Esophagus muscularis mucosa (tissue), 4 donors: Measurements from ENCODE around the gene TSPAN31. TPM values are rescaled to one million over a fixed set of nuclear protein-coding genes. Genes with fewer than 3 reads are reported as not detected.

Source experiments
- DNase-seq: peaks from one replicate; pipeline ENCODE4 v3.0.0-alpha.2; 2017; ENCODE audit errors: extremely low spot score
- H3K27ac ChIP-seq, 4 donors: fragments of 200-600 bp; sonication (generic); replicated peaks in 1 of 4; 1 replicate in 3 of 4; 2 replicates in 1 of 4; pipeline ENCODE4 v1.5.1; 2016 to 2019; ENCODE audit warnings: mild to moderate bottlenecking in 1 of 4
- H3K27me3 ChIP-seq, 4 donors: fragments of 200-600 bp; sonication (generic); one replicate each; pipeline versions ENCODE4 v1.5.1 to v1.6.0; 2016 to 2019
- H3K36me3 ChIP-seq, 4 donors: fragments of 200-600 bp; sonication (generic); one replicate each; pipeline ENCODE4 v1.5.1; 2016 to 2019
- H3K4me1 ChIP-seq, 4 donors: fragments of 200-600 bp; sonication (generic); one replicate each; pipeline ENCODE4 v1.5.1; 2016 to 2019
- H3K4me3 ChIP-seq, 4 donors: fragments of 200-600 bp; sonication (generic); 1 replicate in 2 of 4; 2 replicates in 2 of 4; pipeline ENCODE4 v1.5.1; 2016 to 2019; ENCODE audit warnings: mild to moderate bottlenecking in 4 of 4, moderate library complexity in 1 of 4
- H3K9me3 ChIP-seq, 4 donors: fragments of 200-600 bp; sonication (generic); 1 replicate in 3 of 4; 2 replicates in 1 of 4; pipeline ENCODE4 v1.5.1; 2016 to 2019
- EP300 ChIP-seq: sonication (generic); formaldehyde crosslinking; IDR thresholded peaks from one replicate; pipeline ENCODE4 v1.6.1; 2017; ENCODE audit warnings: antibody characterized with exemption
- POLR2A ChIP-seq: fragments of 450-650 bp; IDR thresholded peaks from one replicate; pipeline ENCODE4 v1.6.1; 2017; ENCODE audit warnings: antibody characterized with exemption, moderate library complexity, mild to moderate bottlenecking, low read depth
- POLR2AphosphoS5 ChIP-seq, 2 donors: sonication (generic); formaldehyde crosslinking; IDR thresholded peaks; one replicate each; pipeline ENCODE4 v1.6.1; 2017; ENCODE audit warnings: antibody characterized with exemption in 2 of 2
- WGBS: methylation state at CpG from one replicate; pipeline ENCODE4 v1.1.5; 2018; 5-methylcytosine and 5-hydroxymethylcytosine counted together
- intact Hi-C: fragments of 100-400 bp; cut with DNase I; formaldehyde crosslinking; loops from one replicate; pipeline ENCODE4 v1.15.1; 2023
- total RNA-seq, 4 donors: library from RNA; depleted of rRNA; stranded (reverse); fragments of >200 nt; gene quantifications; one replicate each; pipeline versions ENCODE4 v1.1.0 to v1.2.1, GENCODE V29; 2016
- TF ChIP-seq, protein P1 (sequence below), 3 experiments: fragments of 200-600 bp in 2 of 3; fragments of 450-650 bp in 1 of 3; sonication (generic) in 2 of 3; IDR thresholded peaks; one replicate each; pipeline ENCODE4 v1.5.1; 2017 to 2019; ENCODE audit warnings: antibody characterized with exemption in 3 of 3, mild to moderate bottlenecking in 2 of 3, moderate library complexity in 1 of 3

Gene TSPAN31
- total RNA-seq, 4 donors from 2014 or later: 34.3 to 45.1 (median 42.1) TPM

DNA sequence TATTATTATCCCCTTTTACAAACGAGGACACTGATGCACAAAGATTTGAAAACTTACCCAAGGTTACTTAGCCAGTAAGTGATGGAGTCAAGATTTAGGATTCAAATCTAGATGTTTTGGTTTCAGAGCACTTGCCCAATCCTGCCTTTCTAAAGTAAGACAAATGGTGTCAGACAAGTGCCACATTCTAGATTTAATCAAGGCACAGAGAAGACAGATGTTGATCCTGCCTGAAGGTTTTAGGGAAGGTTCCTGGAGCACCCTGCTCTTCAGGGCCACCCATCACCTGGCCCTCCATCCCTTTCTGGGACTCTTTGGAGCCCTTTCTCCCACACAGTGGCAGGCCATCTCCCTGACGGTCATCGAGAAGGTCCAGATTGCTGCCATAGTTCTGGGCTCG lies 12.9 kb downstream of the TSPAN31 start:
- intact Hi-C loops: no loop called here
- WGBS: 96% methylated on average over 4 of the region's 4 CpGs
- DNase-seq: no peak

DNA sequence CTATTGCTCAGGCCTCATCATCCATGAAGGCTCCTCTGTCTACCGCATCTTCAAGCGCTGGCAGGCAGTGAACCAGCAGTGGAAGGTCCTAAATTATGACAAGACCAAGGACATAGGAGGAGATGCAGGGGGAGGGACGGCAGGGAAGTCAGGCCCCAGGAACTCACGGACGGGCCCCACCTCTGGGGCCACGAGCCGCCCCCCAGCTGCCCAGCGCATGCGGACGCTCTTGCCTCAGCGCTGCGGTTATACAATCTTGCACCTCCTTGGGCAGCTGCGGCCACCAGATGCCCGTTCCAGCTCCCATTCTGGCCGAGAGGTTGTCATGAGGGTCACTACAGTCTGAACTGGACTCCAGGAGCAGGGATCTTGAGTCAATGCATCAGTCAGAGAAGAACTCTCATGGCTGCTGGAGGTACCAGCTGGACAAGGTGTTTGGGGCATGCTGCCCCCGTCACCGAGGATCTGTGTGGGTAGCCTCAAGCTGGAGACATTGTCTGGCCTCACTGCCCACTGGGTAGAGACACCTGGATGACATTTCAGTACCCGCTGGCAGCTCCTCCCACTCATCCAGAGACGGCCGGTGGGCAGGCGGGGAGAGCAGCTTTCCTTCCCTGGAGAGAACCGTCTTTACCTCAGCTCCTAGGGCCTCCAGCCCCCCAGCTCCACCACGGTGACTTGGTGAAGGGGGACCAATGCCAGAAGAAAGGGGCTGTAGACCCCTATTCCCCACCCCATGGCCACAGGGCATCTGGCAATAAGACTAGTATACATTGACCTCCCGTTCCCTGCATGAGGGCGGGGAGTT lies 13.9 kb downstream of the TSPAN31 start:
- Histone ChIP-seq H3K4me1 (peaks cover 16 to 33% (median 24%) of the 10 kb centered on the region in 4 donors), H3K27ac (no peak overlapping the region), H3K36me3 (peaks cover 0 to 27% (median 16%) of the 10 kb centered on the region in 4 donors), H3K9me3 (no peaks in the 10 kb centered on the region), H3K4me3 (no peak overlapping the region), H3K27me3 (peaks cover 0 to 28% (median 13%) of the 10 kb centered on the region in 4 donors)
- no peak for TF ChIP-seq EP300
- TF ChIP-seq, protein P1, sequence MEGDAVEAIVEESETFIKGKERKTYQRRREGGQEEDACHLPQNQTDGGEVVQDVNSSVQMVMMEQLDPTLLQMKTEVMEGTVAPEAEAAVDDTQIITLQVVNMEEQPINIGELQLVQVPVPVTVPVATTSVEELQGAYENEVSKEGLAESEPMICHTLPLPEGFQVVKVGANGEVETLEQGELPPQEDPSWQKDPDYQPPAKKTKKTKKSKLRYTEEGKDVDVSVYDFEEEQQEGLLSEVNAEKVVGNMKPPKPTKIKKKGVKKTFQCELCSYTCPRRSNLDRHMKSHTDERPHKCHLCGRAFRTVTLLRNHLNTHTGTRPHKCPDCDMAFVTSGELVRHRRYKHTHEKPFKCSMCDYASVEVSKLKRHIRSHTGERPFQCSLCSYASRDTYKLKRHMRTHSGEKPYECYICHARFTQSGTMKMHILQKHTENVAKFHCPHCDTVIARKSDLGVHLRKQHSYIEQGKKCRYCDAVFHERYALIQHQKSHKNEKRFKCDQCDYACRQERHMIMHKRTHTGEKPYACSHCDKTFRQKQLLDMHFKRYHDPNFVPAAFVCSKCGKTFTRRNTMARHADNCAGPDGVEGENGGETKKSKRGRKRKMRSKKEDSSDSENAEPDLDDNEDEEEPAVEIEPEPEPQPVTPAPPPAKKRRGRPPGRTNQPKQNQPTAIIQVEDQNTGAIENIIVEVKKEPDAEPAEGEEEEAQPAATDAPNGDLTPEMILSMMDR (IDR thresholded peaks at IDR 0.05): no peak
- TF ChIP-seq POLR2AphosphoS5 (IDR thresholded peaks at IDR 0.05): no peak
- TF ChIP-seq POLR2A: no peak
- 92% methylated on average over 18 of the region's 25 CpGs for WGBS
- intact Hi-C loops: no loop called here
- no peak for DNase-seq

More for the DNA sequence above, 12.9 kb downstream of the TSPAN31 start:
- Histone ChIP-seq H3K36me3 (peaks cover 0 to 27% (median 16%) of the 10 kb centered on the region in 4 donors), H3K27me3 (peaks cover 0 to 18% (median 7%) of the 10 kb centered on the region in 4 donors), H3K27ac (no peak overlapping the region), H3K4me1 (peaks cover 16 to 41% (median 28%) of the 10 kb centered on the region in 4 donors), H3K9me3 (no peaks in the 10 kb centered on the region), H3K4me3 (no peak overlapping the region)
- no peak for TF ChIP-seq POLR2AphosphoS5 (IDR thresholded peaks at IDR 0.05)
- TF ChIP-seq, protein P1 (IDR thresholded peaks at IDR 0.05): no peak
- TF ChIP-seq EP300: no peak
- TF ChIP-seq POLR2A: no peak

GRCh38 chr12:57759360-57759980 lies 14.6 kb downstream of the TSPAN31 start:
- no peaks in the 10 kb centered on the region for H3K9me3 ChIP-seq
- peaks cover 9 to 32% (median 21%) of the 10 kb centered on the region in 4 donors for H3K4me1 ChIP-seq
- peaks cover 0 to 27% (median 16%) of the 10 kb centered on the region in 4 donors for H3K36me3 ChIP-seq
- H3K27me3 ChIP-seq: peaks cover 0 to 35% (median 20%) of the 10 kb centered on the region in 4 donors
- TF ChIP-seq, protein P1 (IDR thresholded peaks at IDR 0.05): peak in 1 of 3 experiments; percentile 36
- no peak for TF ChIP-seq EP300
- no peak for TF ChIP-seq POLR2A
- no peak for TF ChIP-seq POLR2AphosphoS5 (IDR thresholded peaks at IDR 0.05)
- H3K4me3 ChIP-seq: no peak overlapping the region
- no peak for DNase-seq
- H3K27ac ChIP-seq: no peak overlapping the region
- 45% methylated on average over 3 of the region's 3 CpGs for WGBS
- intact Hi-C loops: no loop called here

DNA sequence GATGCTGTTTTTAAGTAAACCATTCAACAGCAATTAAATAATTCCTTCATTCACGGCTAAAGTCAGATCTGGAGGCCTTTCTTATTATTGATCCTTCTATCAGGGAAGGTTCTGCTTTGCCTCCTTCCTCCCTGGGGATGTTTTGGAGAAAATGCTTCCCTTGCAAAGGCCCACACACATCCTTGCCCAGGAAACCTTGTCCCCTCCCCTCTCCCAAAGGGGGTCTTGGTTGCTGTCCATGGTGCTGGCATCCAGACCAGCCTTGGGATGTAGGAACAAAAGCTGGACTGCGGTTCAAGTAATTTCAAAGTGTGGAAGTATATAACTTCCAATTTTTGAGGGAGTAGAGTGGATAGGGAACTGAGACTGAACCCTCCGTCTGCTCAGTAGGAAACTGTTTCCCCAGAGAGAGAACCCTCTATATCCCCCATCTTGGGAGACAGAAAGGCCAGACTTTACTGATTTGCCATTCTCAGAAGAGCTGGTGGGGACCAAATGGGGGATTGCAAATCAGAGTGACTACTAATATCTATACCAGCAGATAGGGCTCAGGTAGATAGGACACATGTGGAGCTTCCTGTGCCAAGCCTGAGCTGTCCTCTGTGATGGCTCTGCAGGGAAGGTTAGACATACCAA lies 15.6 kb downstream of the TSPAN31 start:
- no peak for DNase-seq
- Histone ChIP-seq H3K36me3 (peaks cover 0 to 27% (median 16%) of the 10 kb centered on the region in 4 donors), H3K9me3 (no peaks in the 10 kb centered on the region), H3K4me3 (no peak overlapping the region), H3K4me1 (peaks cover 16 to 32% (median 26%) of the 10 kb centered on the region in 4 donors), H3K27ac (no peak overlapping the region), H3K27me3 (peaks cover 0 to 45% (median 30%) of the 10 kb centered on the region in 4 donors)
- TF ChIP-seq, protein P1 (IDR thresholded peaks at IDR 0.05): no peak
- TF ChIP-seq POLR2A: no peak
- no peak for TF ChIP-seq EP300
- no peak for TF ChIP-seq POLR2AphosphoS5 (IDR thresholded peaks at IDR 0.05)
- WGBS: 93% methylated on average over 3 of the region's 3 CpGs
- intact Hi-C loops: no loop called here
